ENCODE results near the gene FAM240A. TPM values are rescaled to one million over a fixed set of nuclear protein-coding genes. Genes with fewer than 3 reads are reported as not detected.

Gene FAM240A
- polyA plus RNA-seq, 6 donors from 2014 or later = not detected

DNA sequence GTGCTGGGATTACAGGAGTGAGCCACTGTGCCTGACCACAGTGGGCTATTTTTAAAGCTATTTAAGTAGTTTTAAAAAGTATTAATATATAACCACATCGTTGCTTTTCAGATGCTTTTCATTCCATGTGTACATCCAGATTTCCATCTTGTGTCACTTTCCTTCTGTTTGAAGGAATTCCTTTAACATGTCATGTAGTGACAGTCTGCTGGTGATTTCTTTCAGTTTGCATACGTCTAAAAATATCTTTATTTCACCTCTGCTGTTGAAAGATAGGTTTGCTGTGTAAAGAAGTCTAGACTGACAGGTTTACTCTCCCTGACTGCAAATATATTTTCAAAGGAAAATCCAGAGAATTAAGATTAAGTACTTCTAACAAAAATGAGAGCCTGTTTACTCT lies 12.2 kb downstream of the FAM240A start:
- Mint-ChIP-seq H3K9me3 (no peaks in the 10 kb centered on the region), H3K27ac (no peak overlapping the region), H3K4me1 (peaks cover 4 to 6% (median 6%) of the 10 kb centered on the region in 3 donors), H3K36me3 (no peaks in the 10 kb centered on the region), H3K27me3 (peaks cover 15 to 16% (median 15%) of the 10 kb centered on the region in 3 donors), H3K4me3 (no peak overlapping the region)
- ATAC-seq (ENCODE audit: low read depth in 2 of 2) (no peak), DNase-seq (no peak)

DNA sequence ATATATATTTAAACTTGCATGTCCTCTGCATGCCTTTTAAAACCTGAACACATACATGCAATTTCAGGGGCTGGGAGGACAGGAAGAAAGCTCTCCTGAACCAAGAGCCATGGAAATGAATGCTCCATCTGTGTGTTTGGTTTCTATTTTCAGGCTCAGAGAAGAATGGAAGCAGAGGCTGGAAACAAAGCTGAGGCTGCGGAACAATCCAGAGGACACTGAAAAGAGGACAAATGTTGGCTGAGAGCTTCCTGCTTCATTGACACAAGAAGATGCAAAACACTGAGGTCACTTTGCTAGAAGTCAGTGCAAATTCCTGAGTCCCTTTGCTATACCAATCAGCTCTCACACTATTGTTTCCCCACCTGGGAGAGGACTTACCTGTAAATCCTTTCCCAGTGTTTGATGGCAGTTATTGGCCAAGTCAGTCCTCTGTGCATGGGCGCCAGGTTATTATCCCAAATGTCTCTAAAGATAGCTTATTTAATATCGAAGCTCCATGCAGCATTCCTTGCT lies 12.7 kb downstream of the FAM240A start:
- Mint-ChIP-seq H3K27ac (no peak overlapping the region), H3K9me3 (no peaks in the 10 kb centered on the region), H3K27me3 (peaks cover 10 to 15% (median 11%) of the 10 kb centered on the region in 3 donors), H3K4me3 (no peak overlapping the region), H3K4me1 (peaks cover 9 to 11% (median 10%) of the 10 kb centered on the region in 3 donors), H3K36me3 (no peaks in the 10 kb centered on the region)
- no peak for ATAC-seq (ENCODE audit: low read depth in 2 of 2)
- DNase-seq = no peak

DNA sequence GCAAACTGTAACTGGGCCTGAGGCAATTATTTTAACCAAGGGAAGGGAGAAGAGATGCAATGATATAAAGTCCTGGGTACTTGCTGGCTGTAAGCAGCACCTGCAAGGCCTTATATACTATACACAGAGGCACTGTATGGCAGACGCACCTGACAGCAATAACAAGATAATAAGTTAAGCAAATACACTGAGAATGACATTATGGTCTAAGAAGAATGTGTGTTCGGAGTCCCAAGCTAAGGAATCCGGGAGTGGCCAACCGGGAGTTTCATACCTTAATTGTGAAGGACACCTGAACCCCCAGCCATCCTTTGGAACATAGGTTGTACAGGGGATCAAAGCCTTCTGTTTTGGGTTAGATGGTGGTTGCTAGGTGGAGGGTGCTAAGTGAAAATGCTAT lies 13.7 kb downstream of the FAM240A start:
- H3K4me3 Mint-ChIP-seq = no peak overlapping the region
- peaks cover 12 to 15% (median 14%) of the 10 kb centered on the region in 3 donors for H3K4me1 Mint-ChIP-seq
- DNase-seq = no peak
- no peaks in the 10 kb centered on the region for H3K36me3 Mint-ChIP-seq
- no peak overlapping the region for H3K27ac Mint-ChIP-seq
- peaks cover 6 to 9% (median 7%) of the 10 kb centered on the region in 3 donors for H3K27me3 Mint-ChIP-seq
- no peaks in the 10 kb centered on the region for H3K9me3 Mint-ChIP-seq
- ATAC-seq (ENCODE audit: low read depth in 2 of 2) = no peak

DNA sequence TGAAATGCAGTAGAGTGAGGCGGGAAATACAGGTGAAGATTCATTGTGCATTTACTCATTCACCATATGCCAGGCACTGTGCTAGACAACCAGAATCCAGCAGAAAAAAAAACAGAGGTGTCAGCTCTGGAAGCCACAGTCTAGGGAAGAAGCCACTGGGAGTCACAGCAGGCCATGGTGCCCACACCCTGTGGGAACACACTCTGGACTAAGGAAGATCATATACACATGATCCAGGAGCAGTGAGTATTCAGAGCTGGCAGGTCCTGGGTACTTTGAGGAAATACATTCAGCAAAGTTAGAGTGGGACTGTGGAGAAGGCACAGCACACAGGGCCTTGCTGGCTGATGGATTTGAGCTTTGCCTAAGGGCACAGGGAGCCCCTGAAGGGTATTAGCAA lies 14.8 kb downstream of the FAM240A start:
- Mint-ChIP-seq H3K4me1 (peaks cover 12 to 15% (median 14%) of the 10 kb centered on the region in 3 donors), H3K4me3 (no peak overlapping the region), H3K27me3 (peaks cover 6 to 9% (median 7%) of the 10 kb centered on the region in 3 donors), H3K36me3 (no peaks in the 10 kb centered on the region), H3K9me3 (no peaks in the 10 kb centered on the region), H3K27ac (peak overlapping the region in 2 of 6 donors; percentile 6 to 70)
- no peak for DNase-seq
- ATAC-seq (ENCODE audit: low read depth in 2 of 2) = no peak

DNA sequence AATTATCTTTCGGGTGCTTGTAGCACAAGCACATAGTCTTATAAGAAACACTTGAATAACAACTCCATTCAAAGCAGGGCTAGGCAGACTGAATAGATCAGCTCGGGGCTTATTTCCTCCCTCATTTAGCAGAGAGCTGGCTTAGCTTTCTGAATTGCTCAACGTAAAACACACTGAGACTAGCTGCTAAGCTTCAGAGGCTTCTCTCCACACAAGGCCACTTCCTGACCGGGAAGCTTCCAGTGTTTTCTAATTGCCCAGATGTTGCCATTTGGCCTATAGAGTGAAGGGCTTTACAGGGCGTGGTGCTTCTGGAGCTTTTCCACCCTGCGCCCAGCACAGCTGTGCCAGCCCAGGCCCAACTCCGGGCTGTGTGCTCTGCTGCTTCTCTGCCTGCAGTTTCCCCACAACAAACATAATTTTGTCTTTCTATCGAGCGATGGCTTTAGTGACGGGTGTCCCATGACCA lies 16.6 kb downstream of the FAM240A start:
- peak overlapping the region in 6 of 8 donors; percentile 42 to 79 (median 60) for H3K4me3 Mint-ChIP-seq
- DNase-seq (no peak), ATAC-seq (ENCODE audit: low read depth in 2 of 2) (no peak)
- no peaks in the 10 kb centered on the region for H3K9me3 Mint-ChIP-seq
- H3K36me3 Mint-ChIP-seq = no peaks in the 10 kb centered on the region
- H3K27me3 Mint-ChIP-seq = peaks cover 2 to 5% (median 3%) of the 10 kb centered on the region in 3 donors
- peaks cover 12 to 15% (median 14%) of the 10 kb centered on the region in 3 donors for H3K4me1 Mint-ChIP-seq
- H3K27ac Mint-ChIP-seq = peak overlapping the region in 2 of 6 donors; percentile 74 to 80

DNA sequence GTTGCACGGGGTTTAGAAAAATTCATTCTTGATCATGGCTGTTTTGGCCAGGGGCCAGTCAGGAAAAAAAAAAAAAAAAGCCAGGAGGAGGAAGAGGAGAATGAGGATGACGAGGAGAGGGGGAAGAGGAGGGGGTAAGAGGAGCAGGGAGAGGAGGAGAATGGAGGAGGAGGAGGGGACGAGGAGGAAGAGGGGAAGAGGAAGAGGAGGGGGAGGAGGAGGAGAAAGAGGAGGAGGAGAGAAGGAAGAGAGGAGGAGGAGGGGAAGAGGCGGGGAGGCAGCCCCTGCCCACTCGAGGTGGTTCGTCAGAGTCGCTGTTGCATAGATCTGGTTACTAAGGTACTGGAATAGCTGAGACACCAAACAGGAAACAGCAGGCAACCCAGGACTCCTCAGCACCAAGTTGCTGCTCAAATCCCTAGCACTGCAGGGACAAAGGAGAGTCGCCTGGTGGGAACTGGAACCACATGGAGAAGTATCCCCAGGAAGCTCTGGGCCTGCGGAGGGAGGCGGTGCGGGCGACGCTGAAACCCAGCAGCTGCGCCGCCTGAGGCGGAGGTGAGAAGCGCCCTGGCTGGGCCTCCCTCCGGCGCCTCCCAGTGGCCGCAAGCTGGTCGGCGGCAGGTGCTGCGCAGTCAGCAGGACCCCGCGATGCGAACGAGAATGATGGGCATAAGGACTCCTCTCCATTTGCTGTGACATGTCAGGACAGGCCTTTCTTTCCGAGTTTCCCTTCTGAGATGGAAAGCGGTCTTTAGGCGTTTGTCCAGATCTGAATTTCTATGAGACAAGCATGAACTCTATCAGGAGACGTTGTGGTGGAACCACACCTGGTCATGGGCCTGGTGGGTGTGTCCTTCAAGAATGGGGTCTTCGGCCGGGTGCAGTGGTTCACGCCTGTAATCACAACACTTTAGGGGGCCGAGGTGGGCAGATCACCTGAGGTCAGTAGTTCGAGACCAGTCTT lies 17.5 kb downstream of the FAM240A start:
- peaks cover 12 to 15% (median 14%) of the 10 kb centered on the region in 3 donors for H3K4me1 Mint-ChIP-seq
- DNase-seq = peak; percentile 71
- ATAC-seq (ENCODE audit: low read depth in 2 of 2) = peak; percentile 96 to 97
- H3K36me3 Mint-ChIP-seq = no peaks in the 10 kb centered on the region
- peaks cover 0 to 4% (median 3%) of the 10 kb centered on the region in 3 donors for H3K27me3 Mint-ChIP-seq
- no peaks in the 10 kb centered on the region for H3K9me3 Mint-ChIP-seq
- H3K4me3 Mint-ChIP-seq = peak overlapping the region in 7 of 8 donors; percentile 56 to 79 (median 67)
- peak overlapping the region; percentile 20 to 94 (median 77) for H3K27ac Mint-ChIP-seq

DNA sequence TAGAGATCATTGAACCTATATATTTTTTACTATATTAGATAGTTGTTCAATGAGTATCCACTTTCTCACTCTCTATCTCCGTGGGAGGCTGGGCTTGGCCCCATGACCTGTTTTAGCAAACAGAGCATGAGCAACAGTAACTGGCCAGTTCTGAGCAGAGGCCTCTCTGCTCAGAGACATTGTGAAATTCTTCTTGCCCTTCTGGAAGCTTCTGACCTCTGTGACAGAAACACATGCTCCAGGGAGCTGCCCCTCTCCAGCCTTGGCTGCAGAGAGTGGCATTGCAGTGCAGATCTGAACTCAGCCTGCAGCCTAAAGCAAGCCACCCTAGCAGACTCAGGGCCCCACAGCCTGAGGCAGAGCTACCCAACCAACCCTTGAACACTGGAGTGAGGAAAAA lies 20.5 kb downstream of the FAM240A start:
- Mint-ChIP-seq H3K27me3 (peaks cover 5 to 9% (median 6%) of the 10 kb centered on the region in 3 donors), H3K4me1 (peaks cover 12 to 15% (median 14%) of the 10 kb centered on the region in 3 donors), H3K36me3 (no peaks in the 10 kb centered on the region), H3K9me3 (no peaks in the 10 kb centered on the region), H3K4me3 (no peak overlapping the region), H3K27ac (no peak overlapping the region)
- ATAC-seq (ENCODE audit: low read depth in 2 of 2) = no peak
- DNase-seq = no peak

DNA sequence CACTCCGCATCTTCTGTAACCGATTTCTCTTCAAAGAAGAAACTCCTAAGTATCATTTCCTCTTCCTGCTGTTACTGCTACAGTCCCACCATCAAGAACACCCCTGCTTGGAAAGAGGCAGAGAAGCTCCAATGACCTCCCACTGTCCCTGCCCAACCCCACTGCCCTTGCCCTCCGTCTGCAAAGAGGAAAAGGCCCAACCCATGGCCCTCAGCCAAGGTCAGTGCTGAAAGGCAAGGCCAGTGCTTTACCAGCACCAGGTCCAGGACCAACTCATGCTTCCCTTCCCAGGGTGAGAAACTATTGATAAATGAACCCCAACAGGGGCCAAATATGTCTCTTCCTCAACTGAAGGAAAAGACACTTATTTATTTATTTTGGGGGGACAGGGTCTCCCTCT lies 22.5 kb downstream of the FAM240A start:
- peaks cover 5 to 9% (median 8%) of the 10 kb centered on the region in 3 donors for H3K27me3 Mint-ChIP-seq
- DNase-seq = no peak
- H3K4me1 Mint-ChIP-seq = peaks cover 5 to 6% (median 5%) of the 10 kb centered on the region in 3 donors
- peak overlapping the region in 1 of 6 donors; percentile 19 for H3K27ac Mint-ChIP-seq
- H3K9me3 Mint-ChIP-seq = peaks cover 0 to 7% (median 3%) of the 10 kb centered on the region in 7 donors
- H3K4me3 Mint-ChIP-seq = no peak overlapping the region
- no peak for ATAC-seq (ENCODE audit: low read depth in 2 of 2)
- no peaks in the 10 kb centered on the region for H3K36me3 Mint-ChIP-seq

DNA sequence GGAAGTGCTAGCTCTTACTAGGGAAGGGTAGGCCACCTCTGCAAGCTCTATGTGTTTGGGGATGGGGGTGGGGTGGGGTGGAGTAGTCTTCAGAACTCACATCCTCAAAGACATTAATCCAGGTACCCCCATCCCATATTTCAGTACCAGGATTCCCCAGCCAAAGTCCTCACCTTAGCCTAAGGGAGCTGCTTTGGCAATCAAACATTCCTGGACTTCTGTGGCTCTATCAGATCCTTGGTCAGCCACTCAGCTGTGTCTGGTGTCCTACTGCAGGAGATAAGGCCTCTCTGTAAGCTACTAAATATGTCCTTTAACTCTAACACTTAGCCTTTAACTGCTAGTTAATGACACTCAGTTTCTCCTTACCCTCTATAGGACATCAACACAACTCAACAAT lies 26.9 kb downstream of the FAM240A start:
- peaks cover 9 to 24% (median 16%) of the 10 kb centered on the region in 3 donors for H3K27me3 Mint-ChIP-seq
- H3K4me3 Mint-ChIP-seq = no peak overlapping the region
- no peak overlapping the region for H3K27ac Mint-ChIP-seq
- H3K4me1 Mint-ChIP-seq = no peaks in the 10 kb centered on the region
- no peak for DNase-seq
- no peak for ATAC-seq (ENCODE audit: low read depth in 2 of 2)
- peaks cover 11 to 14% of the 10 kb centered on the region in 2 donors for H3K36me3 Mint-ChIP-seq
- peaks cover 10 to 32% (median 19%) of the 10 kb centered on the region in 7 donors for H3K9me3 Mint-ChIP-seq

DNA sequence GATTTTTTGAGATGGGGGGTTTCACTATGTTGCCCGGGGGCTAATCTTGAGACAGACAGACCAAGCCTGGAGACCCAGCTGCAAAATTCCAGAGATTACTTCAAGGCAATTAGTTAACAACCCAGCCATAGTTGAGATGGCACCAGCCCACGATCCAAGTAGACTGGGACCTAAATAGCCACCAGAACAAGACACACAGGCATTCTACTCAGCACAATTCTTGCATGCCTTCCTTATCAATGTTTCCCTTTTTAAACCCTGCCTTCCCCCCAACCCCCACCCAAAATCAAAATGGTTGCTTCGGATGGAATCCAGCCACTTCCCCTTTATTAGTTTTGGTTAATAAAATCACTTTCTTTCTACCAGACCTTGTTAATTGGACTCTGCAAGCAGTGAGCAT lies 28.6 kb downstream of the FAM240A start:
- H3K4me1 Mint-ChIP-seq = no peaks in the 10 kb centered on the region
- ATAC-seq (ENCODE audit: low read depth in 2 of 2) = no peak
- peaks cover 5 to 19% (median 16%) of the 10 kb centered on the region in 3 donors for H3K27me3 Mint-ChIP-seq
- H3K36me3 Mint-ChIP-seq = peaks cover 11 to 14% of the 10 kb centered on the region in 2 donors
- no peak for DNase-seq
- no peak overlapping the region for H3K4me3 Mint-ChIP-seq
- peaks cover 10 to 32% (median 19%) of the 10 kb centered on the region in 7 donors for H3K9me3 Mint-ChIP-seq
- peak overlapping the region in 2 of 6 donors; percentile 48 to 54 for H3K27ac Mint-ChIP-seq

DNA sequence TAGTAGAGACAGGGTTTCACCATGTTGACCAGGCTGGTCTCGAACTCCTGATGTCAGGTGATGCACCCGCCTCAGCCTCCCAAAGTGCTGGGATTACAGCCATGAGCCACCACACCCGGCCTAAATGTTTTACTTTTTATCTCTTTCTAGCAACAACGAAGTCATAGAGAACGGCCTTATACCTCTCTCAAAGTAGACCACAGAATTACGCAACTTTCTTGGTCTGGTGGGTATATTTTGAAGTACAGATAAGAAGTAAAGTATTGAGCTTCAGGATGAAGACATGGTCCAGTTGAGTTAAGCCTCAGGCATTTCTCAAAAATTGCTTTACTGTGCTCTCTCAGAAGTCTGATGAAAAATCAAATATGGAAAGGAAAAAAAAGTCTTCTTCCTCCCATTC lies 30.6 kb downstream of the FAM240A start:
- Mint-ChIP-seq H3K27me3 (peaks cover 15 to 27% (median 20%) of the 10 kb centered on the region in 3 donors), H3K4me3 (no peak overlapping the region), H3K9me3 (peaks cover 10 to 32% (median 19%) of the 10 kb centered on the region in 7 donors), H3K27ac (no peak overlapping the region), H3K36me3 (peaks cover 11 to 14% of the 10 kb centered on the region in 2 donors), H3K4me1 (no peaks in the 10 kb centered on the region)
- DNase-seq (no peak), ATAC-seq (ENCODE audit: low read depth in 2 of 2) (no peak)

DNA sequence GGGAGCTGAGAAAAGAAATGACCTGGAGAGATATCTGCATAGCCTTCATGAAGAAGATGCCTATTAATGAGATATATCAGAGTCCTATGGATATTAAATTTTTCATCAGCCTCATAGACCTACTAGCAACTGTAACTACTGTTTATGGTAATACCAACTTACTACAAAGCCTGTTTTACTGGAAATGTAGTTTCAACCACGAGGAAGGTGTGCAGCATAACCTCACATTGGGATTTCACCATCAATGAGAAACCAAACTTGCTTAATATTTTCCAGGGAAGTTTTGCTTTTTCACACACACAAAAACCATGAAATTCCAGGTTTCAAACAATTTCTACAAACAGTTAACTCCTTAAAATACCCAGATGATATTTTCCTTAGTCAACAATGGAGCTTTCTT lies 31.4 kb downstream of the FAM240A start:
- no peaks in the 10 kb centered on the region for H3K4me1 Mint-ChIP-seq
- no peak for ATAC-seq (ENCODE audit: low read depth in 2 of 2)

DNA sequence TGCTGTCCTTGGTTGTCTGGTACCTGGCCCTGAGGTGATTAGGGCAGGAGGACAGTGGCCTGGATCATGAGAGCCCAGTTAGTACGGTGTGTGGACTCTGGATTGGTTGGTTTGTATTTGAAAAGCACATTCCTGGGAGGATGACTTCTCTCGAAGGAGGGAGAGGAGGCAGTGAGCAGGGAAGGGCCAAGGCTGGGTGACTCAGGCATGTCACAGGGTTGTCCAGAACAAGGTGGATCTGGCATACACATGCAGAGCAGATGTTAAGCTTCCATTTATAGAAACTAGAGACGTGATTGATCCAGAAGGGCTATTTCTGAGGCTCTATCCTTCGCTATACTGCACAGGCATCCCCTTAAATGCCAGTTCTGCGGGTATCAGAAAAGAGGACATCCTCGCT lies 34.4 kb downstream of the FAM240A start:
- Mint-ChIP-seq H3K4me3 (no peak overlapping the region), H3K27ac (peak overlapping the region in 1 of 6 donors; percentile 50), H3K27me3 (peaks cover 21 to 30% (median 24%) of the 10 kb centered on the region in 3 donors), H3K9me3 (peaks cover 0 to 16% (median 5%) of the 10 kb centered on the region in 7 donors), H3K36me3 (peaks cover 0 to 10% of the 10 kb centered on the region in 2 donors), H3K4me1 (no peaks in the 10 kb centered on the region)
- DNase-seq (no peak), ATAC-seq (ENCODE audit: low read depth in 2 of 2) (no peak)

More for the DNA sequence above, 31.4 kb downstream of the FAM240A start:
- peaks cover 15 to 27% (median 19%) of the 10 kb centered on the region in 3 donors for H3K27me3 Mint-ChIP-seq
- H3K36me3 Mint-ChIP-seq = peaks cover 11 to 14% of the 10 kb centered on the region in 2 donors
- no peak overlapping the region for H3K27ac Mint-ChIP-seq
- DNase-seq = no peak
- H3K4me3 Mint-ChIP-seq = no peak overlapping the region
- peaks cover 10 to 32% (median 19%) of the 10 kb centered on the region in 7 donors for H3K9me3 Mint-ChIP-seq
